GM19395 (cell line): Measurements from ENCODE around the gene ADGRF4.

Experiments used
- ATAC-seq: cut with Tn5 transposase; IDR thresholded peaks from one replicate; pipeline ENCODE4 v1.9.1; 2021; ENCODE audit warnings: mild to moderate bottlenecking, moderate library complexity; ENCODE audit not compliant: unreplicated experiment

Gene ADGRF4, protein sequence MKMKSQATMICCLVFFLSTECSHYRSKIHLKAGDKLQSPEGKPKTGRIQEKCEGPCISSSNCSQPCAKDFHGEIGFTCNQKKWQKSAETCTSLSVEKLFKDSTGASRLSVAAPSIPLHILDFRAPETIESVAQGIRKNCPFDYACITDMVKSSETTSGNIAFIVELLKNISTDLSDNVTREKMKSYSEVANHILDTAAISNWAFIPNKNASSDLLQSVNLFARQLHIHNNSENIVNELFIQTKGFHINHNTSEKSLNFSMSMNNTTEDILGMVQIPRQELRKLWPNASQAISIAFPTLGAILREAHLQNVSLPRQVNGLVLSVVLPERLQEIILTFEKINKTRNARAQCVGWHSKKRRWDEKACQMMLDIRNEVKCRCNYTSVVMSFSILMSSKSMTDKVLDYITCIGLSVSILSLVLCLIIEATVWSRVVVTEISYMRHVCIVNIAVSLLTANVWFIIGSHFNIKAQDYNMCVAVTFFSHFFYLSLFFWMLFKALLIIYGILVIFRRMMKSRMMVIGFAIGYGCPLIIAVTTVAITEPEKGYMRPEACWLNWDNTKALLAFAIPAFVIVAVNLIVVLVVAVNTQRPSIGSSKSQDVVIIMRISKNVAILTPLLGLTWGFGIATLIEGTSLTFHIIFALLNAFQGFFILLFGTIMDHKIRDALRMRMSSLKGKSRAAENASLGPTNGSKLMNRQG

DNA sequence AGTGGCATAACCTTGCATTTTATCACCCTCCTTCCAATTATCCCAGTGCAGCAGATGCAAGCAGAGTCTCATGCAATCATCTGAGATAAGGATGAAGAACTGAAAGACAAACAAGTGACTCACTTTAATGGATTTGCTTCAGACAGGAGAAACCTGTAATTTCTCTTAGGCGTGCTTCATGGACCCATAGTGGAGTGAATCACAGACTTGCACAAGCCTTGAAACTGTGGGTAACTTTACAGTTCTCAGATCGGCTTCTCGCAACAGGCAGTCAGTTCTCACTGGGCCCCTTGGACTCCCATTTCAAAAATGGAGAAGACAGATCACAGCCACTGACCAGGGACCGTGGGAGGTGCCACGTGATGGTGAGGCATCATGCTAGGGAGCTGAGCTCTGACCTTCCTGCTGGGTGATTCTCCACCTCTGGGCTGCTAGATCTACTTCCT lies at the start of gene ADGRF4:
Gene ADGRF4 (plus strand): TSS at position 239 of the 446 bp plus-strand sequence. CDS start 8,666 bp downstream, outside the sequence.
- no peak for ATAC-seq

DNA sequence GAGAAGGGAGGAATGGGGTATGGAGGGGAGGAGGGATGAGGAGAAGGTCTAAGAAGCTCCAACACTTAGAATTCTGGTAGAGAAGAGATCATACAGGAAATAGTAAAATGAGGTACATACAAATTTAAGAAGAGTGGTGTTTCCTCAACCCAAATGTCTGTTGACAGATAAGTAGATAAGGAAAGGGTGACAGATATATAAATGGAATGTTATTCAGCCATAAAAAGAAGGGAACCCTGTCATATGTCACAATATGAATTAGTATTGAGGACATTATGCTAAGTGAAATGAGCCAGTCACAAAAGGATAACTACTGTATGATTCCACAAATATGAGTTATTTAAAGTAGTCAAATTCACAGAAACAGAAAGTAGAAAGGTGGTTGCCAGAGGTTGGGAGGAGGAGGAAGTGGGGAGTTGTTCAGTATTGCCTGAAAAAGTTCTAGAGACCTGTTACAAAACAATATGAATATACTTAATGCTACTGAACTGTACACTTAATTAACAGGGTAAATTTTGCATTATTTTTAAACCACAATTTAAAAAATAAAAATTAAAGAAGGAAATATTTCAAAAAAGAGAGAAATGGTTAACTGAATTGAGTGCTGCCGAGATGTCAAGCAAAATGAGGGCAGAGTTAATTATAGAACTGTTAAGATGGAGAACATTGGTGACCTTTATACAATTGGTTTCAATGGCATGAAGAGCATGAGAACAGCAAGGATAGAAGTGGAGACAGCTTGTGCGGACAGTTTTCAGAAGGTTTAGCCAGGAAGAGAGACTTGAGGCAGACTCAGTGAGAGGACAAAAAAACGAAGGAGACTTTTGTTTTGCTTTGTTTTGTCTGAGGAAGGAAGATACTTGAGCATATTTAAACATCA lies 47.6 kb upstream of the ADGRF4 start:
- no peak for ATAC-seq

DNA sequence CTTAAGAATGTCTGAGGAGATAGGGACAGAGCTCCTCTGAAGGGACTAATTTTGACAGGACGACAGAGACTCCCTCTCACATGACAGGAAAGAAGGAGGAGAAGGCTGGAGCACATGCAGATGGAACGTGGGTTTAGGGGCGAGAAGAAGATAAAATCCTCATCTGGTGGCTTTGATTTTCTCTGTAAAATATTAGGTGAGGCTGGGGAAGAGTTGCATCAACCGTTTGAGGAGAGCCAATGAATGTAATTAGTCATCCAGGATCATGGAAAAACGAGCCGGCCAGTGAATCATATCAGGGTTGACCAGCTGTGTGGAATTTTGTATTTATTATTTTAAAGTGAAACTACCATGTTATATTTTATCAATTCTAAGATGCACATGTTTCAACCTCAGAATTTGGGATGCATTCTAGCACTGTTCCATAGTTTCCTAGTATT lies 46.9 kb upstream of the ADGRF4 start:
- no peak for ATAC-seq

DNA sequence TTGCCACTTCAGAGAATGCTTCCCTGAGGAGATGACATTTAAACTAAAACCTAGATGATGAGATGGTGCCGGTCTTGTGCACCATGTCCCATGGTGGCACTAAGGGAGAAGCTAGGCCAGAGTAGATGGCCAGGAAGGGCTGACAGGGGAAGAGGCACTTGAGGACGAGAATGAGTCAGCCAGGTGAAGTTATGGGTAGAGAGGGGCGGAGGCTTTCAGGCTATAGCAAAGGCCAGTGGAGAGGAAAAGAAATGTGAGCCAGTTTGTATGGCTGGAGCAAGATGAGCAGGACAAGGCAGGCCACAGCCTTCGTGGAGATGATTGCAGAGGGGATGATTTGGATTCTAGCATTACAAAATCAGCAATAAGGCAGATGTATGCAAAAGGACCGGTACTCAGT lies 44.7 kb upstream of the ADGRF4 start:
- ATAC-seq, result no peak

DNA sequence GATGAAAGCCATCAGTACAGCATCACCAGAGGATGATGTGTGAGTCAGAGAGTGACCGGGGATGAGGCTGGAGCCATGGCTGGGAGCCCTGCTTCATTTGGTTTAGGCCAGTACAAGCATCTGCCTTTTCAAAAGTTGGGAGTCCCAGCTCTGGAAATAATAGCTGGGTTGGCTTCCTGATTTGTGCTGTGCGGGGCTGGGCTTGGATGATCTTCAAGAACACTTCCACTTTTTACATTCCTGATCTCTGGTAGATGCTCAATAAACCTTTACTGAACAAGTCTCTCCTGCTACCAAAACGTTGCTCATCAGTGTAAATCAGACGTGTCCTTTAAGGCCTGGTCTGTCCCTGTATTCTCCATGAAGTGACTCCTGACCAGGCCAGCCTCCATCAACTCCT lies 44.1 kb upstream of the ADGRF4 start:
- ATAC-seq, result no peak

DNA sequence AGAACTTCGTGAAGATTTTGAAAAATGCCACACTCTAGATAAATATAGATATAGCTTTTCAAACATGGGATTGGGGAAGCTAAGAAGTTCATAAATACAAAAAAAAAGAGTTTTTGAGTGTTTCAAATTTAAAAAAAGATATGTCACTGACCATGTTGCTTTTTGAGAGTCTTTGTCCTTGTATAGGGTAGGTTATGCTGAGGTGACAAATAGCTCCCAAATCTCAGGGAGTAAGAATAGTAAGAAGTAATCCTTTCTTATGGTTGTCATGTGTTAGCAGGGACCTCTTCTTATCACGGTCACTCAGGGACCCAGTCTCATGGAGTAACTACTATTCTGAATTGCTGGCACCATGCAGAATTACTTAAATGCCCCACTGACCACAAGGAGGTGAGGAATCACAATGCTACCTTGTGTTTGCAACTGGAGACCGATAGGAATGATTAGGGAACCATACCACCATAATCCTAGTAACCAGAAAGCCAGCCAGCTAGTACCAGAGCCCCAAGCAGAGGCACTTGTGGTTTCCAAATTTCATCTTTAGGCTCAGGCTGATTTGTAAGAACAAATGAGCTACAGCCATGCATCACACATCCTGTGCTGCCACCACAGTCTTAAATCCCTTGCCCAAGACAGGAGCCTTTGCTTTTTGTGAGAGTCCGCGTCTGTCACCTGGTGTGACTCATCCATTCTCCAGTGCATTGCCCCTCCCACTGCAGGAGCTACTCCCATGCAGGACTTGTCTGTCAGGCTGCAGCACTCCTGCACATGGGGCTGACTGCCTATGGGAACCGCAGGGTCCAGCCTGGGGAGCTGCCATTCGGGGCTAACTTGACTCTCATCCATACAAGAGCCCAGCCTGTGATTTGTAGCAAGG lies 42.4 kb upstream of the ADGRF4 start:
- ATAC-seq, result no peak

DNA sequence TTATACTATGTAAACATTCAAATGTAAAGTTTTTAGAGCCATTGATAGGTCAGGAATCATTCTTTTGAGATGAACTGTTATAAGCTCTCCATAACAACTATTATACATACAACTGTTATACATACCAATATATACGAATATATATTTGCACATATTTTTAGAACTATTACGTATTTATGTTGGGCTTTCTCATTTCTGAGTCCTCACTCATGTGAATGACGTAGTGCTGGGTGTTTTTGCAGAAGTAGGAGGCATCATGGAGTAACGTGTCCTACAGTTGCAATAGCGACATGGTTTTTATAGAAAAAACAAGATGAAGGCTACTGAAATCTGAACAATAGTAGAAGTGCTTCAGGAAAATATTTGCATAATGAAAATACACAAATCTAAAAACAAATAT lies 36.4 kb upstream of the ADGRF4 start:
- no peak for ATAC-seq

DNA sequence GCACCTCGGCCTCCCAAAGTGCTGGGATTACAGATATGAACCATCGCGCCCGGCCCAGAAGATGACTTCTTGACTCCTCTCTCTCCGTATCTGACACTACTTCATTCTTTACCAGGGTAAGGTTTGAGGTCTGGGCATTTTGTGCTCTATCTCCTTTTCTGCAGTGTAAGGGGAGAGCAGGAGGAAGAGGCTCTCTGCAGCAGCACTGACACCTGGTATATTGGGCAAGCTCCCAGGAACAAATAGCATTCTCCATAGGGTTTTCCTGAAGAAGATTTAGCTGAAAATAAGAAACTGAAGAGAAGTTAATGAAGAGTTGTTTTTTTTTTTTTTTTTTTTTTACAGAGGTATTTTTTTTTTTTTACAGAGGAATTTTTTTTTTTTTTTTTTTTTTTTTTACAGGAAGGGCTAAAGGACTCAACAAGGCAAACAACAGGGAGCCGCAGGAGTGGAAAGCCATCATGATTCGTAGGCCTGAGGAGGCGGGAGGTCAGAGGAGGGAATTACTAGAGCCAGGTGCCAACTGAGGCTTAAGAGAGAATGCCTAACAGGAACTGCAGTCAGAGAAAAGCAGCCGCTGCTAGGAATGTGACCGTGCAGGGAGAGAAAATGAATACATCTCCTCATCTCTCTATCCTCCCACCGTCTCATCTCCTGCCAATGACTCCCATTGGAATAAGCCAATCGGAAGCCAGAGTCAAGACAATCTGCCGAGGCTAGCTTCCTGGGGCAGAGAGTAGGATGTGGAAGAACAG lies 34.7 kb upstream of the ADGRF4 start:
- ATAC-seq, result no peak

DNA sequence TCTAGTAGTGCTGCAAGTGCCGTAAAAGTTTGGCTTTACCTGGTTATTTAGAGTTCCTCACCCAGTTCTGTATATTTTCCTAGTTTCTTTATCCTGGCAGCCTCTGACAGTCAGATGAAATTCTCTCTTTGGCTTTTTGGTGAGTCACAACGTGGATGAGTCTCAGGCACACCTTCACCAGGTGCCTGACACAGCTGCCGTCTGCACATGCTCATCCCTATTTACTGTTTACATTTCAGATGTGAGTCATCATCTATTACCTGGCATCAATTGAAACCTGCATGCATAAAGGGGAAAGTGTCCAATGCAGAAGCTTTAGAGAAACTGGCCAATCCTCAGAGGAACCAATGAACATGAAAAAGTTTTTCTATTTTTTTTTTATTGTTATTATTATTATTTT lies 33.3 kb upstream of the ADGRF4 start:
- ATAC-seq, result no peak

DNA sequence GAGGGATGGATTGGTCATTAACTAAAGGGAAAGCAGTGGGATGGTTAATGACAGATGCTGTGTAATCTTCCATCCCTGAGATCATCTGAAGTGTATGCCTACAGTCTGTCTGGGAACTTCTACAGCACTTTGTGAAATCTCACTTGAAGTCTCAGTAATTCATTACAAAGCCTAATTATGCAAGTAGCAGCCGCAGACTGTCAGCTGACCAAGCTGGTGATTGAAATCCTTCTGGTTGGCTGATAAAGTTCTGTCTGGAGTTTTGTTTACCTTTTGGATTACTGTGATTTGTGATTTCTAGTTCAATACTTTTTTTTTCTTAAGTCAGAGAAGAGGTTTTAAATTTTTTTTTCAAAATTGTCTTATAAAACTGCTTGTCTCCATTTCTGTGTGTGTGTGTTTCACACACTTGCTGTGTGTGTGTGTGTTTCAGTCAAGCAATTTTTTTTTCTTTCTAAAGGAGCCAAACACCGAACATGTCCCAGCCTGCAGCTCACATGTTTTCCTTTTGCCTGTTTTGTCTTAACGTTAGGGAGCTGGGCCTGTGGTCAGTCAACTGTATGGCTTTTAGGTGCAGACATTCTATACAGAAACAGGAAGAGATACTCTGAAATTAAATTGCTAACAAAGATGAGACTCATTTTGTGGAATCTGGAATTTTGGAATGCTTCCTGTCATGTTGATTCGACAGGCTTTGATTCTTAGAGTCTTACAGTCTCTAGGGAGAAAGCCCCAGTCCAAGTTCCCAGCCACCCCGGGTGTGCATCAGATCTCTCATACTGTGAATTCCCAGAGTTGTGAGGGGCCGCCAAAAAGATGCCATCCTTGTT lies 28.5 kb upstream of the ADGRF4 start:
- ATAC-seq, result no peak

DNA sequence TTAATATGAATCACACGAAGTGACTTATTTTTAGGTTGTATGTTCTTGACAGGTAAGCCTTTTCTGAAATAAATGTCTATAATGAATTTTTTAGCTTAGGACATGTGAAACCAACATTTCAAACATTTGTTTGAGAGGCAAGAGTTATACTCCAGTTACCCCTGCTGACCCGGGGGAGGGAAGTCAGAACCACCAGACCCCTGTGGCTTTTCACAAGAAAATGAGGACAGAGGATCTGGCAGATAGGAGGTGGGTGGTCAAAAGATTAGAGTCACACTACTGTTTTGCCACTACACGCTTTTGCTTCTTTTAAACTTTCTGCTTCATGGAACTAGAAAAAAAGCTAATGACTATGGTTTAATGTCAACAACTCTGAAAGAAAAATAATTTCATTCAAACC lies 27.5 kb upstream of the ADGRF4 start:
- ATAC-seq, result no peak

DNA sequence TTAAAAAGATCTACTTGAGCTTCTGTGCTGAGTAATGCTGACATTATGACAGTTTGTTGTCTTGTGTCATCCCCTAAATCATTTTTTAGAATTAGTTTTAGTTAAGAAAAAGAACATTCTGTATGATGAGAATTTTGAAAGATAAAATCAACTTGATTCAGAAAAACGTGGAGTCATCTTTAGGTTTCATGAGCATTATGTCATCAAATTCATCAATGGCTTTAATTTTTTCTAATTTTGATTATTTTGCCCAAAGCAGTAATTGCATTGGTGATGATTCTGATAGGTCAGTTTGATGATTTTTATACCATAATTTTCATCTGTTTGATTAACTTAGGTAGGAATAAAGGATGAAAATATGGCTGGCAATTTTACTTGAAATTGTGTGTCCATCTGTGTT lies 26.6 kb upstream of the ADGRF4 start:
- ATAC-seq, result no peak

DNA sequence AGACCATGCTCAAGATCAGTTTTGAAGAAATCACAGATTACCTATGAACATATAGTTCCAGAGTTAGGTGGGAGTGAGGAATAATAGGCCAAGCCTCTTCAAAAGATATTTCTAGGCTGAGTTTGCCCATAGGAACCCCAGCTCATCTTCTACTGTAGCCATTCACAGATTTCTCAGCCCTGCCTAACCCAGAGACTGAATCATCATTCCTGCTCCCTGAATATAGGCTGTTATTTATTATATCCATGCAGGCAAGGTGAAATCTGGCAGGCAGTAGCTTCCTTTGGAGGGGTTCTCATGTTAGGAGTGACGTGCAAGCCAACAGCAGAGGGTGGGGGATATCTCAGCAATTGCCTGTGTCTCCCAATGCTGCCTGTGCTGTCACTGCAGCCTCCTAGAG lies 25.6 kb upstream of the ADGRF4 start:
- no peak for ATAC-seq

DNA sequence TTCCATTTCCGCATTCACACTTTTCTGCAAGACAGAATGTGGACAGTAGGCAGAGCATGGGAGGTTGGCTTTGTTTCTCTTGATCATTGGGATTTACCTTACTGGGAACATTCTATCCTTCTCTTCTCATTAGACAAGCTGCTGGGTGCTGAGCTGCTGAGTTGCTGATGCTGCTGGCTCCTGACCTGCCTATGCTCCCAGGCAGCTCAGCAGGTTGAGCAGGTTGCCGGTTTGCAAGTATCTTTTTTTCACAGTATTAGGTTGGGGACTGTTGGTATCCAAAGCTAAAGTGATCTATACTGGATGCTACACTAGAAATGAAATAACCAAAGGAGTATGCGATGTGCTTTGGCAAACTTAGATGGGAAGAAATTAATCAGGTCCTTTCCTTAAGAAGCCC lies 23.7 kb upstream of the ADGRF4 start:
- no peak for ATAC-seq

DNA sequence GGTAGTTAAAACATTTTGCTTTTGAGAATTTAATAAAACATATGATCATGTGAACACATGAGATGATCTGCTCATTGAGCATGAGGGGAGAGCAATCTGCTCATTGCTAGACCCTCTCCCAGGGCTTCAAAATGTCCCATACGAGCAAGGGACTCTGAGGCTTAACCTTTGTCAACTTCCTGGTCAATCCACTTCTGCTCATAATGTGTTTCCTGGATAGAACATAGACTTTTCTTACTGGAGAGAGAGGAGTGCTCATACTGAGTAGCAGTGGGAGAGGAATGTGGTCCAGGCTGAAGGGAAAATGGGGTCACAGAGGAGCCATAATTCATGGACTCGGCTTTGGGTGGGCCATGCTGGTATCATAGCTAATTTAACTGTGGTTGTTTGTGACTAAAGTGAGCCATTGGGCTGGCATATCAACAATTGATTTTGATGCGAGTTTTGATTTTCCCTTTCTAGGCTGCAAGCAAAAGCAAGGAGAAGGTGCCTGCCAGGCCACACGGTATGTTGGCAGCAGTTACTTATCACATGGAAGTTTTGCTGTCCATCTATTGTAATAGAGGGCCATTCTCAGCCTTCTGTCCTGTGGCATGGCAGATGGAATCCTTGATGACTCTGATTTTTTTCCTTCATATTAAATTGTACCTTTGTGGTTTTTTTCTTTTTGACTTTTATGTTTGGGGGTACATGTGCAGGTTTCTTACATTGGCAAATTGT lies 20.8 kb upstream of the ADGRF4 start:
- ATAC-seq, result no peak

DNA sequence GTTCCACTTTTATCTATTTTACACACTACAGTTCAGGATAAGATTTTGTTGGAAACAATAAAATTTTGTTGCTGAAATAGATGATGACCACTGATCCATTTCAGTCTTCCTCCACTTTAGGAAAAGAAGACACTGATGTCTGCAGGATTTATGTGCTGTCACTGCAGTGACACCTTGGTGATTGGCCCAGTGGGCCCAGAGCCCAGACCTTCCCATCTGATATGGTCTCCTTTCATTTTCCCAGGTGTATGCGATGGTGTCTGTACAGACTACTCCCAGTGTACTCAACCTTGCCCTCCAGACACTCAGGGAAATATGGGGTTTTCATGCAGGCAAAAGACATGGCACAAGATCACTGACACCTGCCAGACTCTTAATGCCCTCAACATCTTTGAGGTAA lies 19.6 kb upstream of the ADGRF4 start:
- no peak for ATAC-seq

DNA sequence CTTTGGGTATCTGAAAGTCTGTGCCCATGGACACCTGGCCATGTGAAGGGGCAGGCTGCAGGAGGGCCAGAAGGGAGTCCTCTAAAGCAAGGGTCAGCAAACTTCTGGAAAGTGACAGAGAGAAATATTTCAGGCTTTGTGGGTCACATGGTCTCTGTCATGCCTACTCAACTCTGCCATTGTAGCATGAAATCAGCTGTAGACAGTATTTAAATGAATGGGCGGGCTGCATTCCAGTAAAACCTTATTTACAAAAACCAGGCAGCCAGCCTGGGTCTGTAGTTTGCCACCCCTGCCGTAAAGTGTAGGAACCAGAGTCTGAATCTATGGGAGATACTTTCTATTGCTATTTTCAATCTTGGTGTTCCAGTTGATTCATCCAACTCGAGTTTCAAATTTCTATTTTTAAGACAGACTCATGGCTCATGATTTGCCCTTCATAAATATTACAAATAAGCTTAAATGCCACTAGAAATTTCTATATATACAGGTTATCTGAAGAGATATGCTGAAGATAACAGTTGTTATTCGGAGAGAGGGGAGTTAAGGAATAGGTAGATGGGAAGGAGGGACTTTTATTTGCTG lies 19.0 kb upstream of the ADGRF4 start:
- ATAC-seq, result no peak

DNA sequence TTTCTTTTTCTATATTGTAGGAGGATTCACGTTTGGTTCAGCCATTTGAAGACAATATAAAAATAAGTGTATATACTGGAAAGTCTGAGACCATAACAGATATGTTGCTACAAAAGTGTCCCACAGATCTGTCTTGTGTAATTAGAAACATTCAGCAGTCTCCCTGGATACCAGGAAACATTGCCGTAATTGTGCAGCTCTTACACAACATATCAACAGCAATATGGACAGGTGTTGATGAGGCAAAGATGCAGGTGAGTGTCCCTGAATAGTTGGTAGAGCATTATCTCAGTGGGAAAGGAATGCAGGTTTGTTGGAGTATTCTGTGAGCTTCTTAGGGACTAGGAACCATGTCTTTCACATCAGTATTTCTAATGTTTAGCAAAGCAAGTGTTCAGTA lies 18.3 kb upstream of the ADGRF4 start:
- ATAC-seq, result no peak
